ENCODE results near the gene TMEM181. TPM values are rescaled to one million over a fixed set of nuclear protein-coding genes. Genes with fewer than 3 reads are reported as not detected.
A peak's percentile ranks its signal among the peaks of the same experiment; 100 is the strongest.

The TMEM181 gene
- total RNA-seq, 1 experiment from 2014 or later: 38.0 TPM

GRCh38 chr6:158645064-158646022, 85.5 kb downstream of the TMEM181 start:
- Histone ChIP-seq H3K36me3 (ENCODE audit: control insufficient read depth, insufficient read depth, low read length) (peaks cover 3% of the 10 kb centered on the region; the same call in 1 of the 2 replicates), H3K27ac (ENCODE audit: low read length) (peak overlapping the region; percentile 85), H3K4me3 (ENCODE audit: low read depth in 2 of 2, low read length in 2 of 2) (peak overlapping the region; percentile 74 to 90), H3K4me1 (ENCODE audit: control insufficient read depth, insufficient read depth, low read length) (peaks cover 44% of the 10 kb centered on the region), H3K9me3 (ENCODE audit: control insufficient read depth, insufficient read depth, low read depth, low read length) (no peaks in the 10 kb centered on the region), H3K27me3 (ENCODE audit: control insufficient read depth, insufficient read depth, low read length) (no peaks in the 10 kb centered on the region)
- no TSS peak for BruUV-seq (replicated peaks)
- CTCF ChIA-PET: interaction anchor here (0.9 kb wide), 1 partner anchor 431 kb away, joined by 3 read pairs; no protein-coding TSS in a partner anchor
- in situ Hi-C loops (cut with HindIII; ENCODE audit: low pct_unique_long_range_greater_than_20kb, low sequenced_read_pairs): no loop called here
- intact Hi-C loops (cut with micrococcal nuclease; ENCODE audit: unreplicated experiment): no loop called here
- DNase-seq (ENCODE audit: low read depth, low spot score) (no peak), ATAC-seq (no peak)
- POLR2A ChIA-PET: interaction anchor here (0.6 to 0.8 kb wide), 4 partner anchors 15 to 52 kb away, joined by 3 to 5 read pairs (median 4); no protein-coding TSS in a partner anchor
- TF ChIP-seq POLR2AphosphoS5 (IDR thresholded peaks at IDR 0.05; ENCODE audit: low read depth, low read length) (no peak), TCF7L2 (IDR thresholded peaks at IDR 0.05; ENCODE audit: low read depth, low read length) (no peak)

GRCh38 chr6:158646023-158646910, 86.4 kb downstream of the TMEM181 start:
- Histone ChIP-seq H3K36me3 (ENCODE audit: control insufficient read depth, insufficient read depth, low read length) (peaks cover under 1% of the 10 kb centered on the region; the same call in 1 of the 2 replicates), H3K9me3 (ENCODE audit: control insufficient read depth, insufficient read depth, low read depth, low read length) (no peaks in the 10 kb centered on the region), H3K27me3 (ENCODE audit: control insufficient read depth, insufficient read depth, low read length) (no peaks in the 10 kb centered on the region), H3K4me3 (ENCODE audit: low read depth in 2 of 2, low read length in 2 of 2) (no peak overlapping the region), H3K27ac (ENCODE audit: low read length) (no peak overlapping the region), H3K4me1 (ENCODE audit: control insufficient read depth, insufficient read depth, low read length) (peaks cover 44% of the 10 kb centered on the region)
- CTCF ChIA-PET: no interaction called here
- in situ Hi-C loops (cut with HindIII; ENCODE audit: low pct_unique_long_range_greater_than_20kb, low sequenced_read_pairs): no loop called here
- ATAC-seq (no peak), DNase-seq (ENCODE audit: low read depth, low spot score) (no peak)
- POLR2A ChIA-PET: interaction anchor here (0.6 kb wide), 1 partner anchor 27 kb away, joined by 5 read pairs; no protein-coding TSS in a partner anchor
- intact Hi-C loops (cut with micrococcal nuclease; ENCODE audit: unreplicated experiment): no loop called here
- TF ChIP-seq, protein P1, sequence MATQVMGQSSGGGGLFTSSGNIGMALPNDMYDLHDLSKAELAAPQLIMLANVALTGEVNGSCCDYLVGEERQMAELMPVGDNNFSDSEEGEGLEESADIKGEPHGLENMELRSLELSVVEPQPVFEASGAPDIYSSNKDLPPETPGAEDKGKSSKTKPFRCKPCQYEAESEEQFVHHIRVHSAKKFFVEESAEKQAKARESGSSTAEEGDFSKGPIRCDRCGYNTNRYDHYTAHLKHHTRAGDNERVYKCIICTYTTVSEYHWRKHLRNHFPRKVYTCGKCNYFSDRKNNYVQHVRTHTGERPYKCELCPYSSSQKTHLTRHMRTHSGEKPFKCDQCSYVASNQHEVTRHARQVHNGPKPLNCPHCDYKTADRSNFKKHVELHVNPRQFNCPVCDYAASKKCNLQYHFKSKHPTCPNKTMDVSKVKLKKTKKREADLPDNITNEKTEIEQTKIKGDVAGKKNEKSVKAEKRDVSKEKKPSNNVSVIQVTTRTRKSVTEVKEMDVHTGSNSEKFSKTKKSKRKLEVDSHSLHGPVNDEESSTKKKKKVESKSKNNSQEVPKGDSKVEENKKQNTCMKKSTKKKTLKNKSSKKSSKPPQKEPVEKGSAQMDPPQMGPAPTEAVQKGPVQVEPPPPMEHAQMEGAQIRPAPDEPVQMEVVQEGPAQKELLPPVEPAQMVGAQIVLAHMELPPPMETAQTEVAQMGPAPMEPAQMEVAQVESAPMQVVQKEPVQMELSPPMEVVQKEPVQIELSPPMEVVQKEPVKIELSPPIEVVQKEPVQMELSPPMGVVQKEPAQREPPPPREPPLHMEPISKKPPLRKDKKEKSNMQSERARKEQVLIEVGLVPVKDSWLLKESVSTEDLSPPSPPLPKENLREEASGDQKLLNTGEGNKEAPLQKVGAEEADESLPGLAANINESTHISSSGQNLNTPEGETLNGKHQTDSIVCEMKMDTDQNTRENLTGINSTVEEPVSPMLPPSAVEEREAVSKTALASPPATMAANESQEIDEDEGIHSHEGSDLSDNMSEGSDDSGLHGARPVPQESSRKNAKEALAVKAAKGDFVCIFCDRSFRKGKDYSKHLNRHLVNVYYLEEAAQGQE (IDR thresholded peaks at IDR 0.05; ENCODE audit: insufficient read depth in 1 of 2, low read depth in 2 of 2, low read length in 1 of 2): no peak
- no peak for TF ChIP-seq POLR2AphosphoS5 (IDR thresholded peaks at IDR 0.05; ENCODE audit: low read depth, low read length)
- no peak for TF ChIP-seq SIN3A (IDR thresholded peaks at IDR 0.05; ENCODE audit: borderline replicate concordance, insufficient read depth, low read depth, low read length)
- TF ChIP-seq TCF7L2 (IDR thresholded peaks at IDR 0.05; ENCODE audit: low read depth, low read length): no peak
- TF ChIP-seq, protein P2, sequence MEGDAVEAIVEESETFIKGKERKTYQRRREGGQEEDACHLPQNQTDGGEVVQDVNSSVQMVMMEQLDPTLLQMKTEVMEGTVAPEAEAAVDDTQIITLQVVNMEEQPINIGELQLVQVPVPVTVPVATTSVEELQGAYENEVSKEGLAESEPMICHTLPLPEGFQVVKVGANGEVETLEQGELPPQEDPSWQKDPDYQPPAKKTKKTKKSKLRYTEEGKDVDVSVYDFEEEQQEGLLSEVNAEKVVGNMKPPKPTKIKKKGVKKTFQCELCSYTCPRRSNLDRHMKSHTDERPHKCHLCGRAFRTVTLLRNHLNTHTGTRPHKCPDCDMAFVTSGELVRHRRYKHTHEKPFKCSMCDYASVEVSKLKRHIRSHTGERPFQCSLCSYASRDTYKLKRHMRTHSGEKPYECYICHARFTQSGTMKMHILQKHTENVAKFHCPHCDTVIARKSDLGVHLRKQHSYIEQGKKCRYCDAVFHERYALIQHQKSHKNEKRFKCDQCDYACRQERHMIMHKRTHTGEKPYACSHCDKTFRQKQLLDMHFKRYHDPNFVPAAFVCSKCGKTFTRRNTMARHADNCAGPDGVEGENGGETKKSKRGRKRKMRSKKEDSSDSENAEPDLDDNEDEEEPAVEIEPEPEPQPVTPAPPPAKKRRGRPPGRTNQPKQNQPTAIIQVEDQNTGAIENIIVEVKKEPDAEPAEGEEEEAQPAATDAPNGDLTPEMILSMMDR (IDR thresholded peaks at IDR 0.05): no peak
- TSS peak; percentile 37 for BruUV-seq (replicated peaks)

Data from Panc1 (cell line).